HG02884 (cell line): Measurements from ENCODE around the gene BANP.

Experiments used
- ATAC-seq: cut with Tn5 transposase; IDR thresholded peaks from one replicate; pipeline ENCODE4 v1.9.1; 2021; ENCODE audit warnings: mild to moderate bottlenecking, moderate library complexity; ENCODE audit not compliant: unreplicated experiment

The BANP gene

GRCh38 chr16:87948735-87949070 is 2.5 kb upstream of the BANP start:
- no peak for ATAC-seq

GRCh38 chr16:87949071-87949744 is 2.0 kb upstream of the BANP start:
- ATAC-seq = no peak

GRCh38 chr16:87951552-87952538 is 611 bp downstream of the BANP start:
- peak; percentile 2 for ATAC-seq

GRCh38 chr16:87952751-87953150 is 1.5 kb downstream of the BANP start:
- ATAC-seq = no peak

- no peak for ATAC-seq
These were observed 2.3 kb downstream of the BANP start for GRCh38 chr16:87953308-87954215.

GRCh38 chr16:87954361-87954760 is 3.1 kb downstream of the BANP start:
- ATAC-seq = no peak

- no peak for ATAC-seq
These were observed 3.6 kb downstream of the BANP start for GRCh38 chr16:87954826-87955225.

- ATAC-seq = no peak
These were observed 4.3 kb downstream of the BANP start for GRCh38 chr16:87955302-87956097.

- ATAC-seq = no peak
These were observed 4.8 kb downstream of the BANP start for GRCh38 chr16:87956098-87956364.

GRCh38 chr16:87956365-87957231 is 5.4 kb downstream of the BANP start:
- ATAC-seq = no peak

GRCh38 chr16:87957296-87958094 is 6.3 kb downstream of the BANP start:
- no peak for ATAC-seq

GRCh38 chr16:87958632-87959031 is 7.4 kb downstream of the BANP start:
- no peak for ATAC-seq

- no peak for ATAC-seq
These were observed 8.3 kb downstream of the BANP start for GRCh38 chr16:87959391-87959990.

GRCh38 chr16:87960296-87960695 is 9.1 kb downstream of the BANP start:
- ATAC-seq = no peak

GRCh38 chr16:87960852-87961251 is 9.6 kb downstream of the BANP start:
- no peak for ATAC-seq

- no peak for ATAC-seq
These were observed 10.4 kb downstream of the BANP start for GRCh38 chr16:87961623-87962022.

GRCh38 chr16:87963400-87963799 is 12.2 kb downstream of the BANP start:
- ATAC-seq = no peak

- ATAC-seq = no peak
These were observed 12.9 kb downstream of the BANP start for GRCh38 chr16:87964049-87964659.
